Mammary epithelial cell (primary cell): Measurements from ENCODE around the gene MPEG1.

ENCODE experiments used
- EZH2 ChIP-seq: IDR thresholded peaks from 2 replicates; pipeline ENCODE4 v1.6.1; 2012; ENCODE audit warnings: low read length, inconsistent platforms, borderline replicate concordance
- TF ChIP-seq, protein P1 (sequence below), 2 donors: IDR thresholded peaks in 1 of 2; conservative IDR thresholded peaks in 1 of 2; 2 replicates each; pipeline ENCODE4 v1.5.1; 2011 to 2012; ENCODE audit warnings: inconsistent platforms in 2 of 2, low read length in 2 of 2, mild to moderate bottlenecking in 2 of 2, control low read depth in 1 of 2, low read depth in 1 of 2; ENCODE audit not compliant: insufficient read depth in 1 of 2; ENCODE audit errors: extremely low read depth in 1 of 2

GRCh38 chr11:59212222-59212621 is 505 bp downstream of the MPEG1 start:
- TF ChIP-seq, protein P1, sequence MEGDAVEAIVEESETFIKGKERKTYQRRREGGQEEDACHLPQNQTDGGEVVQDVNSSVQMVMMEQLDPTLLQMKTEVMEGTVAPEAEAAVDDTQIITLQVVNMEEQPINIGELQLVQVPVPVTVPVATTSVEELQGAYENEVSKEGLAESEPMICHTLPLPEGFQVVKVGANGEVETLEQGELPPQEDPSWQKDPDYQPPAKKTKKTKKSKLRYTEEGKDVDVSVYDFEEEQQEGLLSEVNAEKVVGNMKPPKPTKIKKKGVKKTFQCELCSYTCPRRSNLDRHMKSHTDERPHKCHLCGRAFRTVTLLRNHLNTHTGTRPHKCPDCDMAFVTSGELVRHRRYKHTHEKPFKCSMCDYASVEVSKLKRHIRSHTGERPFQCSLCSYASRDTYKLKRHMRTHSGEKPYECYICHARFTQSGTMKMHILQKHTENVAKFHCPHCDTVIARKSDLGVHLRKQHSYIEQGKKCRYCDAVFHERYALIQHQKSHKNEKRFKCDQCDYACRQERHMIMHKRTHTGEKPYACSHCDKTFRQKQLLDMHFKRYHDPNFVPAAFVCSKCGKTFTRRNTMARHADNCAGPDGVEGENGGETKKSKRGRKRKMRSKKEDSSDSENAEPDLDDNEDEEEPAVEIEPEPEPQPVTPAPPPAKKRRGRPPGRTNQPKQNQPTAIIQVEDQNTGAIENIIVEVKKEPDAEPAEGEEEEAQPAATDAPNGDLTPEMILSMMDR (conservative IDR thresholded peaks at IDR 0.05 in 1 of 2, IDR thresholded peaks at IDR 0.05 in 1 of 2; ENCODE audit: extremely low read depth in 1 of 2, insufficient read depth in 1 of 2, low read depth in 1 of 2, low read length in 2 of 2), result no peak
- TF ChIP-seq EZH2, result no peak
